ENCODE results near the gene IQCE.
"Not testable (repeated sequence)": the region's sequence is repeated elsewhere in the genome, so short reads cannot be mapped to it uniquely, and the experiment has no call there.

The IQCE gene

DNA sequence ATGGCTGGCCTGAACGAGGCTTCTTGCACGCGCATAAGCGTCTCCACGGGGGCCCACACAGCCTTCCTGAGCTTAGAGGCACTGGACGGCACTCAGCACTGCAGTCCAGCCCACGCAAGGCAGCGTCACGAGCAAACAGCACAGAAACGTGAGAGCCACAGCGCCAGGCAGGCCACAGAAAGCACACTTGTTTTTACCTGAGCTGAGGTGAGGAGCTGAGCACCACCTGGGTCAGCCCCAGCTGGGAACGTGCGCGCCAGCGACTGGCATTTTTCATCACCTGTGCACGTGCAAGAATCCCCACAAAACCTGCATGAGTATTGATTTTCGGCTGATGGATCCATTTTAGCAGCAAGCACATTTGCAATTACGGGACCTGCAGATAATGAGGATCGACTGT, 26.7 kb downstream of the IQCE start:
- TF ChIP-seq, protein P1, sequence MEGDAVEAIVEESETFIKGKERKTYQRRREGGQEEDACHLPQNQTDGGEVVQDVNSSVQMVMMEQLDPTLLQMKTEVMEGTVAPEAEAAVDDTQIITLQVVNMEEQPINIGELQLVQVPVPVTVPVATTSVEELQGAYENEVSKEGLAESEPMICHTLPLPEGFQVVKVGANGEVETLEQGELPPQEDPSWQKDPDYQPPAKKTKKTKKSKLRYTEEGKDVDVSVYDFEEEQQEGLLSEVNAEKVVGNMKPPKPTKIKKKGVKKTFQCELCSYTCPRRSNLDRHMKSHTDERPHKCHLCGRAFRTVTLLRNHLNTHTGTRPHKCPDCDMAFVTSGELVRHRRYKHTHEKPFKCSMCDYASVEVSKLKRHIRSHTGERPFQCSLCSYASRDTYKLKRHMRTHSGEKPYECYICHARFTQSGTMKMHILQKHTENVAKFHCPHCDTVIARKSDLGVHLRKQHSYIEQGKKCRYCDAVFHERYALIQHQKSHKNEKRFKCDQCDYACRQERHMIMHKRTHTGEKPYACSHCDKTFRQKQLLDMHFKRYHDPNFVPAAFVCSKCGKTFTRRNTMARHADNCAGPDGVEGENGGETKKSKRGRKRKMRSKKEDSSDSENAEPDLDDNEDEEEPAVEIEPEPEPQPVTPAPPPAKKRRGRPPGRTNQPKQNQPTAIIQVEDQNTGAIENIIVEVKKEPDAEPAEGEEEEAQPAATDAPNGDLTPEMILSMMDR (IDR thresholded peaks at IDR 0.05; ENCODE audit: low read depth, low read length), result no peak
- H3K36me3 ChIP-seq, result peaks cover 33% of the 10 kb centered on the region
- H3K27me3 ChIP-seq (ENCODE audit: insufficient read depth, low read depth, severe bottlenecking), result no peaks in the 10 kb centered on the region
- no peaks in the 10 kb centered on the region for H3K9me3 ChIP-seq (ENCODE audit: severe bottlenecking)
- H3K4me3 ChIP-seq (ENCODE audit: low read depth, low read length), result no peak overlapping the region
- DNase-seq, result no peak
- no peak overlapping the region for H3K27ac ChIP-seq

DNA sequence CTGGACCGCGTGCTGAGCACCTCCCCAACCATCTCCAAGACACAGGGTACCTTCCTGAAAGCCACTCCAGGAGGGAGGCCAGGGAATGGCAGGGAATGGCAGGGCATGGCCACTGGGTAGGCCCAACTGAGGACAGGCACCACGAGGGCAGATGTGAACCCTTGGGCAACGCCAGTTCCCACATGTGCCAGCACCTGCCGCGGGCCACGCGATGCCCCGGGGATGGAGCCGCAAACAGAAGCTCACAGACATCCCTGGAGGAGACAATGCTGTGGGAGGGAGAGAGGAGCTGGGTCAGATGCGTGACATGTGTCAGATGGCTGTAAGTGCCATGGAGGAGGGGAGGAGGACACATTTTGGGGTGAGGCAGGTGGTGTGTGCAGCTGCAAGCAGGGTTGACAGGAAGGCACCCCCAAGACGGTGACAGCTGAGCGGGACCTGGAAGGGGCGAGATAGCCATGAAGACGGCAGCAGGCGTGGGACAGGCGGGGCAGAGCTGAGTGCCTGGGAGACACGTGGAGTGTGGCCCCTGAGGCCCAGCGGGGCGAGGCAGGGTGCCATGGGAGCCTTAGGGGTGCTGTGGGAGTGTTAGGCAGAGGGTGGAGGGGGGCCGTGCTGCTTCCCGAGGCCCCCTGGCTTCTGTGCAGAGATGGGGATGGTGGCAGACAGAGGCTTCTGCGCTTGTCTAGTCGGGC, 27.7 kb downstream of the IQCE start:
- no peaks in the 10 kb centered on the region for H3K27me3 ChIP-seq (ENCODE audit: insufficient read depth, low read depth, severe bottlenecking)
- no peak overlapping the region for H3K27ac ChIP-seq
- no peak overlapping the region for H3K4me3 ChIP-seq (ENCODE audit: low read depth, low read length)
- peaks cover 41% of the 10 kb centered on the region for H3K36me3 ChIP-seq
- DNase-seq, result no peak
- H3K9me3 ChIP-seq (ENCODE audit: severe bottlenecking), result no peaks in the 10 kb centered on the region
- TF ChIP-seq, protein P1 (IDR thresholded peaks at IDR 0.05; ENCODE audit: low read depth, low read length), result no peak

DNA sequence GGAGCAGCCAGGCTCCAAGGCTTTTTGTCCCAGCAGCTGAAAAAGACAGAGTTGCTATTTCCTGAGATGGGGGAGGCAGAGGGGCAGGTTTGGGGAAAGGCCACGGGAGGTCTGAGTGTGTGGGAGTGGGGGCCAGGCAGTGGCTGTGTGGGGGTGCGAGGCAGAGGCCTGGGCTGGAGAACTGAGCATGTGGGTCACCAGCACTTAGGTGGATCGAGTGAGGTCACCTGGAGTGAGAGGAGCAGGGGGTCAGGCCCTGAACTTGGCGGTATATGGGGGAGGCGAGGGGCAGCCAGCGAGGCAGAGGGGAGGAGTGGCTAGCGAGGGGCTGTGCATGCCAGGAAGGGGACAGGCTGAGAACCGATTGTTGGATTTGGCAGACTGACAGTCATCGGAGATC, 28.4 kb downstream of the IQCE start:
- no peak overlapping the region for H3K27ac ChIP-seq
- peaks cover 43% of the 10 kb centered on the region for H3K36me3 ChIP-seq
- no peak for DNase-seq
- TF ChIP-seq, protein P1 (IDR thresholded peaks at IDR 0.05; ENCODE audit: low read depth, low read length), result no peak
- no peaks in the 10 kb centered on the region for H3K9me3 ChIP-seq (ENCODE audit: severe bottlenecking)
- no peaks in the 10 kb centered on the region for H3K27me3 ChIP-seq (ENCODE audit: insufficient read depth, low read depth, severe bottlenecking)
- H3K4me3 ChIP-seq (ENCODE audit: low read depth, low read length), result no peak overlapping the region

DNA sequence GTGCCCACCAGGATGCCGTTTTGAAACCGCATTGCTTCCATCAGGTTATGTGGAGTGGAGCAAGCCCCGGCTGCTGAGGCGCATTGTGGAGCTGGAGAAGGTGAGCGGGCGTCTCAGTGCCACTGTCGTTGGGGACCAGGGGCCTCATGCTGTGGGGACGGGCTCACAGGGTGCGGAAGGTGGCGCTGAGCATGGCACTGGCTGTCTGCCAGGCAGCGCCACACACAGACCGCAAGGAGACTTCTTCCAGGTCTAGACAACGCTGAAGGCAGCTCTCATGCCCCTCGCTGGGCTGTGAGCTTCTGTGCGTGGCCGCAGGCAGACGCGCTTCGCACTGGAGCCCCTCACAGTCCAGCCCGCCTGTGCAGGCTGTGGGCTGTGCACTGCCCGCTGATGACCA, 29.0 kb downstream of the IQCE start:
- H3K27ac ChIP-seq, result no peak overlapping the region
- TF ChIP-seq, protein P1 (IDR thresholded peaks at IDR 0.05; ENCODE audit: low read depth, low read length), result no peak
- H3K27me3 ChIP-seq (ENCODE audit: insufficient read depth, low read depth, severe bottlenecking), result no peaks in the 10 kb centered on the region
- DNase-seq, result no peak
- no peak overlapping the region for H3K4me3 ChIP-seq (ENCODE audit: low read depth, low read length)
- no peaks in the 10 kb centered on the region for H3K9me3 ChIP-seq (ENCODE audit: severe bottlenecking)
- H3K36me3 ChIP-seq, result peaks cover 50% of the 10 kb centered on the region

DNA sequence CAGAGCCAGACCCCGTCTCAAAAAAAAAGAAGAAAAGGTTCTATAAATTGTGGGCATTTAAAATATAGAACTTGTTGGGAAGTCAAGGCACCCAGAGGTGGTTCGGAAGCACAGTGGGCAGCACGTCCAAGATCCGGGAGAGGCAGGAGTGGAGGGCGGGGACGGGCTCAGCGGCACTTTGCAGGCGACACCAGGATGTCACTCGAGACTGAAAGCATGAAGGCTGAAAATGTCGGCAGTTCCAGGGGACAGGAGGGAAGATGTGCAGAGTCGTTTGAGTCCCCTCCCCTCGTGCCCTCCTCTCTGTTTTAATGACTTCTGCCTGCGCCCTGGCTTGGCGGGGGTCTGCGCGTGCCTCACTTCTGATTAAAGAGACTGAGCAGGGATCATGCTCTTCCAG, 30.6 kb downstream of the IQCE start:
- TF ChIP-seq, protein P1 (IDR thresholded peaks at IDR 0.05; ENCODE audit: low read depth, low read length), result no peak
- H3K4me3 ChIP-seq (ENCODE audit: low read depth, low read length), result no peak overlapping the region
- H3K9me3 ChIP-seq (ENCODE audit: severe bottlenecking), result no peaks in the 10 kb centered on the region
- DNase-seq, result no peak
- no peaks in the 10 kb centered on the region for H3K27me3 ChIP-seq (ENCODE audit: insufficient read depth, low read depth, severe bottlenecking)
- H3K36me3 ChIP-seq, result peaks cover 60% of the 10 kb centered on the region
- H3K27ac ChIP-seq, result no peak overlapping the region

DNA sequence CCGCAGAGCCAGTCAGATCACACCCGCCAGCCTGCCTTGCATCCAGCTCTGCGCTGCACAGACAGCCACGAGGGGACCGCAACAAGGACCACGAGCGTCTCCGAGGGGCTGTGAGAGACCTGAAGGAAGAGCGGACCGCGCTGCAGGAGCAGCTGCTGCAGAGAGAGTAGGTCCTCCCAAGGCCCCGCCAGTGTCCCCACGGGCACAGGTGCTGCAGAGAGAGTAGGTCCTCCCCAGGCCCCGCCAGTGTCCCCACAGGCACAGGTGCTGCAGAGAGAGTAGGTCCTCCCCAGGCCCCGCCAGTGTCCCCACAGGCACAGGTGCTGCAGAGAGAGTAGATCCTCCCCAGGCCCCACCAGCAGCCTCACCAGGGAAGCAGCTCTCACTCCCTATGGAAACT, 31.2 kb downstream of the IQCE start:
- DNase-seq; H3K4me3 ChIP-seq (ENCODE audit: low read depth, low read length); H3K9me3 ChIP-seq (ENCODE audit: severe bottlenecking); H3K27ac ChIP-seq; H3K27me3 ChIP-seq (ENCODE audit: insufficient read depth, low read depth, severe bottlenecking): not testable (repeated sequence)
- peaks cover 57% of the 10 kb centered on the region for H3K36me3 ChIP-seq
